Loucy (cell line): Measurements from ENCODE around the gene ANKRD60.

Experiments used
- H2AFZ ChIP-seq: fragments of 200-600 bp; sonication (generic); 2 replicates; pipeline ENCODE4 v1.6.0; 2016; ENCODE audit warnings: antibody characterized with exemption, mild to moderate bottlenecking, low read length, moderate library complexity
- H3F3A ChIP-seq: fragments of 200-600 bp; 2 replicates; pipeline ENCODE4 v1.6.0; 2016; ENCODE audit warnings: antibody characterized with exemption, low read depth, mild to moderate bottlenecking
- H3K27me3 ChIP-seq: fragments of 200-600 bp; sonication (generic); 2 replicates; pipeline ENCODE4 v1.6.1; 2014; ENCODE audit warnings: low read length, mild to moderate bottlenecking; ENCODE audit not compliant: insufficient read depth, poor library complexity, severe bottlenecking
- H3K36me3 ChIP-seq: fragments of 200-600 bp; sonication (generic); 2 replicates; pipeline ENCODE4 v1.6.1; 2016; ENCODE audit warnings: low read length; ENCODE audit not compliant: insufficient read depth
- H3K4me1 ChIP-seq: fragments of 200-600 bp; sonication (generic); 2 replicates; pipeline ENCODE4 v1.5.1; 2014; ENCODE audit warnings: low read length, mild to moderate bottlenecking; ENCODE audit not compliant: insufficient read depth, poor library complexity, severe bottlenecking
- H3K4me2 ChIP-seq: fragments of 200-600 bp; sonication (generic); 2 replicates; pipeline ENCODE4 v1.6.0; 2014; ENCODE audit warnings: antibody characterized with exemption, low read length, low read depth, mild to moderate bottlenecking; ENCODE audit not compliant: poor library complexity, severe bottlenecking
- H3K4me3 ChIP-seq: fragments of 200-600 bp; sonication (generic); 2 replicates; pipeline ENCODE4 v1.5.1; 2014; ENCODE audit warnings: low read length, mild to moderate bottlenecking, mixed read lengths; ENCODE audit not compliant: poor library complexity, severe bottlenecking
- H3K79me2 ChIP-seq: fragments of 200-600 bp; sonication (generic); 2 replicates; pipeline ENCODE4 v1.6.1; 2014; ENCODE audit warnings: low read length; ENCODE audit not compliant: insufficient read depth
- H3K9ac ChIP-seq: fragments of 200-600 bp; sonication (generic); 2 replicates; pipeline ENCODE4 v1.6.0; 2014; ENCODE audit warnings: mild to moderate bottlenecking, low read depth, low read length, moderate library complexity; ENCODE audit not compliant: poor library complexity, severe bottlenecking
- H3K9me2 ChIP-seq: fragments of 200-600 bp; sonication (generic); replicated peaks from 2 replicates; pipeline ENCODE4 v1.6.1; 2016; ENCODE audit warnings: low read depth, low read length, mixed read lengths
- H3K9me3 ChIP-seq: fragments of 200-600 bp; sonication (generic); 2 replicates; pipeline ENCODE4 v1.6.1; 2014; ENCODE audit warnings: mild to moderate bottlenecking, antibody characterized with exemption, low read length, low read depth; ENCODE audit not compliant: insufficient read depth
- H4K20me1 ChIP-seq: fragments of 200-600 bp; sonication (generic); 2 replicates; pipeline ENCODE4 v1.6.0; 2014; ENCODE audit warnings: antibody characterized with exemption, low read length, mild to moderate bottlenecking; ENCODE audit not compliant: insufficient read depth, poor library complexity, severe bottlenecking
- CTCF ChIP-seq: fragments of 200-600 bp; sonication (generic); conservative IDR thresholded peaks from 2 replicates; pipeline ENCODE4 v1.5.1; 2014; ENCODE audit warnings: mild to moderate bottlenecking, antibody characterized with exemption, low read length
- EZH2phosphoT487 ChIP-seq: fragments of 200-600 bp; IDR thresholded peaks from 2 replicates; pipeline ENCODE4 v1.6.1; 2018; ENCODE audit warnings: antibody characterized with exemption, mild to moderate bottlenecking, moderate library complexity, borderline replicate concordance

ANKRD60 gene

GRCh38 chr20:58194175-58194791 lies 34.2 kb downstream of the ANKRD60 start:
- TF ChIP-seq EZH2phosphoT487, result no peak
- no peak for TF ChIP-seq CTCF
- H3K9me3 ChIP-seq, result no peaks in the 10 kb centered on the region
- H3K27me3 ChIP-seq, result no peaks in the 10 kb centered on the region
- H3F3A ChIP-seq, result no peaks in the 10 kb centered on the region
- no peaks in the 10 kb centered on the region for H3K9me2 ChIP-seq
- H3K4me1 ChIP-seq, result no peaks in the 10 kb centered on the region
- no peak overlapping the region; the same call in 1 of the 2 replicates for H2AFZ ChIP-seq
- no peaks in the 10 kb centered on the region for H3K79me2 ChIP-seq
- no peak overlapping the region for H3K4me2 ChIP-seq
- no peaks in the 10 kb centered on the region for H3K36me3 ChIP-seq
- H3K4me3 ChIP-seq, result no peak overlapping the region
- H4K20me1 ChIP-seq, result no peaks in the 10 kb centered on the region
- H3K9ac ChIP-seq, result no peak overlapping the region

- no peak overlapping the region for H3K4me3 ChIP-seq
- H4K20me1 ChIP-seq, result no peaks in the 10 kb centered on the region
- H3K9me2 ChIP-seq, result no peaks in the 10 kb centered on the region
- TF ChIP-seq EZH2phosphoT487 (no peak), CTCF (peak; percentile 98)
- no peaks in the 10 kb centered on the region for H3K27me3 ChIP-seq
- H3F3A ChIP-seq, result no peaks in the 10 kb centered on the region
- H3K4me1 ChIP-seq, result no peaks in the 10 kb centered on the region
- no peaks in the 10 kb centered on the region for H3K36me3 ChIP-seq
- H3K9me3 ChIP-seq, result no peaks in the 10 kb centered on the region
- no peak overlapping the region for H2AFZ ChIP-seq
- H3K4me2 ChIP-seq, result no peak overlapping the region
- H3K9ac ChIP-seq, result no peak overlapping the region
- no peaks in the 10 kb centered on the region for H3K79me2 ChIP-seq
Observed at GRCh38 chr20:58192567-58192966, 35.9 kb downstream of the ANKRD60 start.

GRCh38 chr20:58192065-58192464 lies 36.4 kb downstream of the ANKRD60 start:
- H3K9me2 ChIP-seq, result no peaks in the 10 kb centered on the region
- H3K79me2 ChIP-seq, result no peaks in the 10 kb centered on the region
- no peak overlapping the region for H3K4me2 ChIP-seq
- no peak overlapping the region for H3K4me3 ChIP-seq
- no peak overlapping the region for H2AFZ ChIP-seq
- H3K9ac ChIP-seq, result no peak overlapping the region
- no peaks in the 10 kb centered on the region for H3F3A ChIP-seq
- TF ChIP-seq EZH2phosphoT487 (no peak), CTCF (no peak)
- no peaks in the 10 kb centered on the region for H4K20me1 ChIP-seq
- H3K27me3 ChIP-seq, result no peaks in the 10 kb centered on the region
- H3K4me1 ChIP-seq, result no peaks in the 10 kb centered on the region
- no peaks in the 10 kb centered on the region for H3K9me3 ChIP-seq
- H3K36me3 ChIP-seq, result no peaks in the 10 kb centered on the region
